Measurements from ENCODE around the gene DISC1. TPM values are rescaled to one million over a fixed set of nuclear protein-coding genes. Genes with fewer than 3 reads are reported as not detected.
A peak's percentile ranks its signal among the peaks of the same experiment; 100 is the strongest.

The DISC1 gene
- total RNA-seq, 2 experiments from 2014 or later, result 19.8 to 20.0 TPM

- POLR2A ChIA-PET, result no interaction called here
- CTCF ChIA-PET, result no interaction called here
- no peak overlapping the region for H3K27ac Mint-ChIP-seq
These were observed 144.1 kb downstream of the DISC1 start for GRCh38 chr1:231770506-231771175.

GRCh38 chr1:231774719-231775335, 148.2 kb downstream of the DISC1 start:
- no peak overlapping the region for H3K27ac ChIP-seq (ENCODE audit: low read depth in 1 of 2, low read length in 2 of 2)
- H3K4me1 ChIP-seq (ENCODE audit: insufficient read depth, low read length), result no peaks in the 10 kb centered on the region

More at GRCh38 chr1:231770506-231771175, 144.1 kb downstream of the DISC1 start:
- Histone ChIP-seq H3K4me1 (ENCODE audit: insufficient read depth, low read length) (no peaks in the 10 kb centered on the region), H3K27me3 (ENCODE audit: control insufficient read depth in 1 of 2, insufficient read depth in 2 of 2, low read length in 2 of 2) (no peaks in the 10 kb centered on the region), H3K36me3 (ENCODE audit: insufficient read depth, low read length) (peaks cover 18% of the 10 kb centered on the region), H3K9me3 (ENCODE audit: control insufficient read depth in 1 of 2, insufficient read depth in 1 of 2, low read length in 2 of 2) (no peaks in the 10 kb centered on the region), H3K4me3 (ENCODE audit: low read length) (no peak overlapping the region), H3K27ac (ENCODE audit: low read depth in 1 of 2, low read length in 2 of 2) (no peak overlapping the region)
- Mint-ChIP-seq H3K9me3 (no peaks in the 10 kb centered on the region), H3K4me3 (no peak overlapping the region), H3K4me1 (ENCODE audit: low read depth) (no peaks in the 10 kb centered on the region), H3K27me3 (no peaks in the 10 kb centered on the region), H3K36me3 (ENCODE audit: low read depth) (peaks cover 86% of the 10 kb centered on the region)
- intact Hi-C loops (cut with DNase I, micrococcal nuclease), result no loop called here
- DNase-seq, result no peak
- ATAC-seq (ENCODE audit: poor library complexity), result no peak
- TF ChIP-seq CTCF (IDR thresholded peaks at IDR 0.05), result no peak

GRCh38 chr1:231776010-231776756, 149.6 kb downstream of the DISC1 start:
- ChIA-PET CTCF (no interaction called here), POLR2A (no interaction called here)
- Histone ChIP-seq H3K27me3 (ENCODE audit: control insufficient read depth in 1 of 2, insufficient read depth in 2 of 2, low read length in 2 of 2) (no peaks in the 10 kb centered on the region), H3K4me1 (ENCODE audit: insufficient read depth, low read length) (no peaks in the 10 kb centered on the region), H3K9me3 (ENCODE audit: control insufficient read depth in 1 of 2, insufficient read depth in 1 of 2, low read length in 2 of 2) (no peaks in the 10 kb centered on the region), H3K27ac (ENCODE audit: low read depth in 1 of 2, low read length in 2 of 2) (no peak overlapping the region), H3K4me3 (ENCODE audit: low read length) (no peak overlapping the region), H3K36me3 (ENCODE audit: insufficient read depth, low read length) (peaks cover 11% of the 10 kb centered on the region)
- Mint-ChIP-seq H3K36me3 (ENCODE audit: low read depth) (peaks cover 72% of the 10 kb centered on the region), H3K27ac (no peak overlapping the region), H3K9me3 (no peaks in the 10 kb centered on the region), H3K4me3 (no peak overlapping the region), H3K27me3 (no peaks in the 10 kb centered on the region), H3K4me1 (ENCODE audit: low read depth) (no peaks in the 10 kb centered on the region)
- TF ChIP-seq CTCF (IDR thresholded peaks at IDR 0.05), result no peak
- intact Hi-C loops (cut with DNase I, micrococcal nuclease), result no loop called here
- ATAC-seq (ENCODE audit: poor library complexity), result no peak
- no peak for DNase-seq

More at GRCh38 chr1:231774719-231775335, 148.2 kb downstream of the DISC1 start:
- no peak overlapping the region for H3K4me3 Mint-ChIP-seq
- no peak for TF ChIP-seq CTCF (IDR thresholded peaks at IDR 0.05)
- Histone ChIP-seq H3K27me3 (ENCODE audit: control insufficient read depth in 1 of 2, insufficient read depth in 2 of 2, low read length in 2 of 2) (no peaks in the 10 kb centered on the region), H3K9me3 (ENCODE audit: control insufficient read depth in 1 of 2, insufficient read depth in 1 of 2, low read length in 2 of 2) (no peaks in the 10 kb centered on the region), H3K4me3 (ENCODE audit: low read length) (no peak overlapping the region), H3K36me3 (ENCODE audit: insufficient read depth, low read length) (peaks cover 15% of the 10 kb centered on the region)
- H3K9me3 Mint-ChIP-seq, result no peaks in the 10 kb centered on the region
- no peak overlapping the region for H3K27ac Mint-ChIP-seq
- H3K4me1 Mint-ChIP-seq (ENCODE audit: low read depth), result no peaks in the 10 kb centered on the region
- intact Hi-C loops (cut with DNase I, micrococcal nuclease), result no loop called here
- no peaks in the 10 kb centered on the region for H3K27me3 Mint-ChIP-seq
- H3K36me3 Mint-ChIP-seq (ENCODE audit: low read depth), result peaks cover 85% of the 10 kb centered on the region
- CTCF ChIA-PET, result no interaction called here
- DNase-seq (peak in 2 of 14 experiments; percentile 4 to 16), ATAC-seq (ENCODE audit: poor library complexity) (no peak)
- POLR2A ChIA-PET, result no interaction called here

All from CD4-positive, alpha-beta T cell (primary cell).